Ramos (cell line): Measurements from ENCODE around the gene CCKAR.

Source experiments
- in situ Hi-C: fragments of 300-500 bp; cut with MboI; formaldehyde crosslinking; loops from one replicate; pipeline ENCODE4 v1.14.3; 2022; ENCODE audit warnings: low sequenced_read_pairs; ENCODE audit not compliant: unreplicated experiment

CCKAR gene

DNA sequence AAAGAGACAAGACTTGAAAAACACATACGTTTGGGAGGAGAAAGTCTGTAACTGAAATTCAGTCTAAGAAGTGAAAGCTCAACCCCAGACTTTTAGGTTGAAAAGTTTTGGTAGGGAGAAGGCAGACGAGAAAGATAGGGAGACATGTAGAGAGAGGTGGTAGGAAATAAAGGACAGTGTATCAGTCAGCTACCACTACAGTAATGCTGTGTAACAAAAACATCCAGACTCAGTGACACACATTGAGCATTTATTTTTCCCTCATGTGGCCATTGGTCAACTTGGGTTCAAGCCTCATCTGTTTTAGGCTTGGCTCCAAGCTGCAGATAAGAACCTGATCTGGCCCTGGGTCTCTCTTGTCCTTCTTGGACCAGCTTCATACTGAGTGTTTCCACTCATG, 26.9 kb downstream of the CCKAR start:
- in situ Hi-C loops, result loop anchor here (10.0 kb wide), 1 partner anchor 551 kb away; no protein-coding TSS in a partner anchor

DNA sequence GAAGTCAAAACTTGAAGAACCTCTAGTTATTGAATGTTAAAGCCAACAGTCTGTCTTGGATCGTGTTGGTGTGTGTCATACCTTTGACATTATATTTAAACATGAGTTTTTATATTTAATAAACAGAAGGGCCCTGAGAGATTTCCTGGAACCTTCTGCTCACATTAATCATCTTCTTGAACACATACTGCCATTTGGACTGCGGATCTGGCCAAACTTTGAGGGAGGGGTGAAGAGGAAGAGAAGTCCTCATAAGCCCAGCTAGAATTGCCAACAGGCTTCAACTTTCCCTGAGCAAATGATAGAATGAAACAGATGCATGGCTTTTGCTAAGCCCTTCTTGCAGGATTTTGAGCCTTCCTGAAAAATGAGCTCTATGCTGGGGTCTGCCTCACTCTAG, 27.4 kb downstream of the CCKAR start:
- in situ Hi-C loops, result loop anchor here (10.0 kb wide), 1 partner anchor 552 kb away; no protein-coding TSS in a partner anchor

DNA sequence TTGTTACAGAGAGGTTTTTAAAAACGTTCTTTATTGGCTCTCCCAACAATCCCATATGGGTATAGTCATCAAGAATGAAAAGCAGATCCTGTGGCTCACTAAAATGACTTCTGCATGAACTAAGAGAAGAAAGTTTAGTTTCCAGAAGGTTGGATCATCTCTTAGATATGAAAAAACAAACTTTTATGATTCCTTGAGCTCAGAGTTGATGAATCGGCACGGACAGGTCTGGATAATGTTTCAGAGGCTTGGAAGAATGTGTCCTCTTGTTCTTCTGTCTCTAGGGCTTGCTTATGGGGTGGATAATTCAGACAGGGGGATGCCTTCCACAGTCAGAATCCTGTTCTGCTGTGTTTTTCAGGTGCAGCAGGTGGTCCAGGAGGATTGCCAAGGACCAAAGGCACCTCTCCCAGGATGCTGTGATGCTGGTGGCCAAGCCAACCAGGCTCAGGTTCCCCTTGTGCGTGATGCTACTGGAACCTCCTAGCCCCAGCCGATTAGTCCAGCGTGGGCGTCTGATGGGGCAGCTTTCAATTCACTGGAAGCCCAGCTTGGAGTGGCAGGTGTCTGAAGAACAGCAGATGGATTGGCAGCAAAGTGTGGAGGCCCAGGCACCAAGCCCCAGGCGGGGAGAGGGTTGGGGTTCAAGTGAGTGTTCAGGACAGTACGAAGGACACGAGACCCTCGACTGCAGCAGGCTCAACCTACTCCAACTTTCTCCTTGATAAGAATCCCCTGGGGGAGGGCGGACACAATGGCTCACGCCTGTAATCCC, 30.3 kb downstream of the CCKAR start:
- in situ Hi-C loops, result loop anchor here (10.0 kb wide), 1 partner anchor 555 kb away; no protein-coding TSS in a partner anchor

DNA sequence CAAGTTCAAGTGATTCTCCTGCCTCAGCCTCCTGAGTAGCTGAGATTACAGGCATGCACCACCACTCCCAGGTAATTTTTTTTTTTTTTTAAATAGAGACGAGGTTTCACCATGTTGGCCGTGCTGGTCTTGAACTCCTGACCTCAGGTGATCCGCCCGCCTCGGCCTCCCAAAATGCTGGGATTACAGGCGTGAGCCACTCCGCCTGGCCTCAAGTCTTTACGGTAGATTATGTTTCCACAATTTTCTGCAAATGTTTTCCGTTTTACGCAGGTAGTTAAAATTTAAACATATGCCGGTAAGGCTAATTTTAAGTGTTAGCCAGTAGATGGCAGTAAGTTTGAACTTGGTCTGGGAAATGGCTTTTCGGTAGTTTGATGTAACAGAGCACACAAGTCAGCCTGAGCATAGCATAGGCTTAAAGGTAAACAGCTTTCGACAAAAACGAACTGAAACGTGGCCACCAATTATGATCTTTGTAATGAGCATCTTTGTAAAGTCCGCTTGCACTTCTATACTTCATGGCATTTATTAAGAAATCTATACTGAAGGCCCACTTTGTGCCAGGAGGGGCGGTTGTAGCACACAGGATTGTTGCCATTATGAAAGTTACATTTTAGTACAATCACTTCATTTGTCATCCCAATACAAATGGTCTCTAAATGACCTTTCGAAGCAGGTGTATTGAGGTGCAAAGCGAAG, 31.1 kb downstream of the CCKAR start:
- in situ Hi-C loops, result no loop called here

DNA sequence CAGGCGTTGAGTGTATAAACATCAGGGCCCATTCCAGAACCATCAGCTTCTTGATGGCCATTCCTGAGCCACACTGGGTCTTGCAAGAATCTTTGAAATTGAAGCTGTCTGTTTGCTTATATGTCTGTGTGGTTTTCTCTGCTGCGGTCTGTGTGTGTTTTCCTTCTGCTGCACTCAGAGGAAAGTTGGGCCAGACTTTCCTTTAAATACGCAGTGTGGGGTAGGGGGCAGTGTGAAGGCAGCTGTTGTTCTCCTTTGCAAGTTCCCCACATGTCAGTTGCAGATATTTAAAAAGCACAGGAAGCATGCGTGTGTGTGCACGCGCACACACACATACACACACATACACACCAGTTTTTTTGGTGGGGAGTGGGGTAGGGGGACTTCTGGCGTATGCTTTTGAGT, 32.1 kb downstream of the CCKAR start:
- in situ Hi-C loops, result no loop called here

DNA sequence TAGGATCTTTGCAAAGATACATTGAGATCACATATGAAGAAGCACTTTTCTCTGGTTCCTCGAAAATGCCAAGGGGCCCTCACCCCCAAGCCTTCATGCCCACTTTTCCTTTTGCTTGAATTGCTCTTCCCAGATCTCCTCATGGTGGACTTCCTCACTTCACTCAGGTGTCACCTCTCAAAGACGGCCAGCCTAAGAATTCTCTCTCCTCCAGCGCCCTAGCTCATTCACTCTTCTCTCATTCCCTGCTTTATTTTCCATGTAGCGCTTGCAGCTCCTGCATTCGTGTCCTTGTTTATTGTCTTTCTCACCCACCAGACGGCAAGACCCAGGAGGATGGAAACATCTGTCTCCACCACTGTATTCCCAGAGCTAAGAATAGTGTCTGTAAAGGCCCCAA, 32.9 kb downstream of the CCKAR start:
- in situ Hi-C loops, result no loop called here

DNA sequence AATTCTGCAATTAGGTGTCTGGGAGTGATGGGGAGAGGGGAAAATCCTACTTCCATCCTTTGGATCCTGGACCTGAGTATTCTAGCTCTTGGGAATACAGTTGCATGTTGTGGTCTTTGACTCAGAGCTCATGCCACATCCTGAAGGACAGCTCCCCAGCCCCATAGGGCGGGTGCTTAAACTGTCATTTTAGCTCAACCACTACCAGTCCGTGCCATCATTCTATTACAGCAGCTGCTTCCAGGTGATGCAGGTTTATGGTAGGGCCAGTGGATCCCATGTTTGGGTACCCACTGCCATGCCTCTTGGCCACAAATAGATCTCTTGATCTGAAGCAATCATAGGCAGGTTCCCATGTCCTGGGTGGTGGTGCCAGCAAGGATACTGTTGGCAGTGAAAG, 34.7 kb downstream of the CCKAR start:
- in situ Hi-C loops, result no loop called here

DNA sequence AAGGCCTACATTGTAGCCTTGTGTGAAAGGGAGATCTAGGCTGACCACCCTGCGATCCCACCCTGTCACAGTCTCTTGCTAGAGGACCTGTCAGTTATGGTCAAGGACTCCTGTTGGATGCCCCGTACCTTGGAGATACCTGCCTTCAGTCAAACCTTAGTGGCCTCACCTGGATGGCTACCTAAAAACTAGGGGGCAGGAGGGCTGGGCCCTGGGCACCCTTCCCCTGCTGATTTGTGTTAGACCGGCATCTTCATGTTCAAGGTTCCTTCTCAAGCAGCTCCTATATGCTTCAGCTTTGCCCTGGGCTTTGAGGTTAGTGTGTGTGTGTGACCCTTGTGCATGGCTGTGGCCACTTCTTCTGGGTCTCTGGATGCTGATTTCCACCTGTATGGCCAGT, 35.3 kb downstream of the CCKAR start:
- in situ Hi-C loops, result no loop called here

DNA sequence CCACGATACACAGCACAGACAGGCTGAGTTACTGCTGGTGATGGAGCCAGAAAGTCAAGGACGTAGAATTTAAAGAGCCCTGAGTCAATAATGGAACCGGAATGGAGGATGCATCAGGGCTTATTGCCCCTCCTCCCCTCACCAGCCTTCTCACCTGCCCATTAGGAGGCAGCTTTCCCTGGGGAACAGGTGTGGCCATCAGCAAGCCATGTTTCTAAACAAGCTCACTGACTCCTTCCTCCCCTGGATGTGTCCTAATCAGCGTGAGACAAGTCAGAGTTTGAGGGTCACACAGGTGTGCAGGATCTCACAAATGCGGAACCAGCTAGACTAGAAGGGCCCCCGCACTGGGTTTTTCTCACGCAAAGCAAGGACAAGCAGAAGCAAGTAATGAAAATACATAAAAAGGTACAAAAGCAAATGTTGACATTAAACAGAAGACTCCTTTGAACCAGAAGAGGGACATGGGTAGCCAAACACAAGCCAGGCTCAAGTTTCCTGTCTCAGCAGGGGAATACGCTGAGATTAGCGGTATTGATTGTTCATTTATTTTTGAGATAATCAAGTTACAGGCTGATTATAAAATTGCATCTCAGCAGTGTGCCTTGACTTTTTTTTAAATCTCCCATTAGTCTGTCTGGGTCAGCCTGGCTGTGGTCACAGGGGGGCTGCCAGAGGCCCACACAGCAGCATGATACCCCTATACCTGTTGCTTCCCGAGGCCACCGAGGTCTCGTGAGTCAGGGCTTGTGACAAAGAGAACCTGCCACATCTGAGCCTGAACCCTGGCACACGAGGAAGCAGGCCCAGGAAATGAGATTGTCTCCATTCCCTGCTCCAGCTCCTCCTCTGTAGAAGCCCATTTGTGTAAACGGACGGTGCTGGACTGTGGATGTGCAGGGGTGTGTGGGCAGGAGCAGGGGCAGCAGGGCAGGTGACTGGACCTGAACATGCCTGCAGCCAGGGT, 37.4 kb downstream of the CCKAR start:
- in situ Hi-C loops, result no loop called here

DNA sequence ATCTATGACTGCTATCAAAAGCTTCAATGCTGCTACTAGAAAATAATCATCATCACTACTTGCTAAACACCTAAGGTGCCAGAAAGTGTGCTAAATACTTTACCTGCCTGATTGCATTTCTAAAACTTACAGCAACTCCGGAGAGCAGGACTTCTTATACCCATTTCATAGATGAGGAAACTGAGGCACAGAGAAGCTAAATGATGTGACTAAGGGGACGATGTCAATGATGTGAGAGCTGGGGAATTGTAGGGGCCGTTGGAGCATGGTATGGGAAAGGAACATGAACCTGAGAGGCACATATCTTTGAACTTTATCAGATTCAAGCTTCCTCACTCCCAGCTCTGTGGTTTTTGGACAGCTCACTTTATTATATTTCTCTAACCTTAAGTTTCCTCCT, 38.7 kb downstream of the CCKAR start:
- in situ Hi-C loops, result no loop called here

DNA sequence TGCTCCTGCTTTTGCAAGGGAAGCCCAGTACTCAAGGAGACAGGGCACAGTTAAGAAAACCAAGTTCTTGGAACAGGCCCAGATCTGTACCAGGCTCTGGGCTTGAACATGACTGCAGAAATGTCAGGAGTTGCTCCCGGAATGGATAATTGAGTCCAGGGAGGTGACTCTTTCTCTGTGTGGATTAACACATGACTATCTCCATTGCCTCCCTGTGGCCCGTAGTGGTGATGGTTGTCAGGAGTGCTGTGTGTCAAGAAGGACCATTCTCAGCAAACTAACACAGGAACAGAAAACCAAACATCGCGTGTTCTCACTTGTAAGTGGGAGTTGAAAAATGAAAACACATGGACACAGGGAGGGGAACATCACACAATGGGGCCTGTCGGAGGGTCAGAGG, 39.9 kb downstream of the CCKAR start:
- in situ Hi-C loops, result no loop called here

DNA sequence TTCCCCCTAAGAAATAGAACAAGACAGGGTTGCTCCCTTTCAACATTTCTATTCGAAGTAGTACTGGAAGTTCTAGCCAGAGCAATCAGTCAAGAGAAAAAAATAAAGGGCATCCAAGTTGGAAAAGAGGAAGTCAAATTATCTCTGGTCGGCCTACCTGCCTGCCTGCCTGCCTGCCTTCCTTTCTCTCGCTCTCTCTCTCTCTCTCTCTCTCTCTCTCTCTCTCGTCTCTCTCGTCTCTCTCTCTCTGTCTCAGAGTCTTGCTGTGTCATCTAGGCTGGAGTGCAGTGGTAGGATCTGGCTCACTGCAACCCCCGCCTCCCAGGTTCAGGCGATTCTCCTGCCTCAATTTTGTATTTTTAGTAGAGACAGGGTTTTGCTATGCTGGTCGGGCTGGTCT, 42.9 kb downstream of the CCKAR start:
- in situ Hi-C loops, result no loop called here

DNA sequence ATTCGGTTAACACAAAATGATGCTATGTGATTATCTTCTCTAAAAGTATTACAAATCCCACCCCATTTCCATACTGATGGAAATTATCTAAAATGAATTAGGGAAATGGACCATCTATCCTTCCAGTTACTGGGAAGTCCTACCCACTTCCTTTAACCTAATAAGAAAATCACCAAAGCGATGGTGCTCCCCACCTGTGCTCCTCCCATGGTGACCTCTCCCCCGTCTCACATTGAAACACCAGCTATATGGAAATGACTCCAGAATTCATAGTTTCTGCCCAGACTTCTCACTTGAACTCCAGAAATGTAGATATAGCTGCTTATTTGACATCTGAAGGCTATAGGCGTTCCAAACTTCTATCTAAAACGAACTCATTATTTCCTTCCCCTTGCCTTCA, 48.5 kb downstream of the CCKAR start:
- in situ Hi-C loops, result no loop called here

DNA sequence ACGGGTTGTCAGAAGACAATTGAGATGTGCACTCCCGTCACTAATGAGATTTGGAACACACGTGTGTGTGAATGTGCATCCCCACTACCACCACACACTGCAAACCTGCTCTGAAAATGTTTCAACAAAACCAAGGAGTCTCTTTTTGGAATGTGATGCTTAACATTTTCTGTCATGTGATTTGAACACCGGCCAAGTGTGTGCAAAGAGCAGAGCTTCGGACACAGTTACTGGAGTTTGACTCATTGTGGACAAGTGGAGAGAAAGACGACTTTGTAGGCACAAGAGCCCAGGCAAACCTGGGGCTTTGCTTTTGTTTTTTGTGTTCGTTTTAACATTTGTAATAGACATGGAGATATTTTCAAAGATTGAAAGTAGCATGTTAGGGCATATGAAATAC, 49.2 kb downstream of the CCKAR start:
- in situ Hi-C loops, result no loop called here

DNA sequence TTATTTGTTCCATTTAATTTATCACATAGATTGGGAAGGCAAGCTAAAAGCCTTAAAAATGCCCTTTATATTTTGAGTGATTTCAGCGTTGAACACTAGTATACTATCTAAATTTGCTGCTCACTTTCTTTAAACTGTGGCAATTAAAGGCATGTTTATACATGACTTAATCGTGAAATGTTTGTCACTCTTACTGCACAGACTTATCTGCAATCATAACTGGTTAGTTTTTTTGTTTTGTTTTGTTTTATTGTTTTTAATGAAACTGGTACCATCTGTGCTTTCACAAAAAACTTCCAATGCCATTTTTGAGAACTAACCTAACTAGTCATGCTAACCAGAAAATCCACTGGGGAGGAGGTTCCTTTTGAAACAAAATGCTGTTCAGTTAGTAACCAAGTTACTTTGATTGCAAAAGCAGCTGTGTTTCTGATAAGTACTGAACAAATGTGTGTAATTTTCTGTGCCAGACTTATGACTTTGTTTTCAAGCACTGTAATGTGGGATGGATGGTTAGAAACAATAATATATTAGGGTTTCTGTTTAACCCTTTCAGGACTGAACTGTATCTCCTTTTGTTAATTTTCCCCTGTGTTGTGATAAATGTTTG, 56.1 kb downstream of the CCKAR start:
- in situ Hi-C loops, result no loop called here

DNA sequence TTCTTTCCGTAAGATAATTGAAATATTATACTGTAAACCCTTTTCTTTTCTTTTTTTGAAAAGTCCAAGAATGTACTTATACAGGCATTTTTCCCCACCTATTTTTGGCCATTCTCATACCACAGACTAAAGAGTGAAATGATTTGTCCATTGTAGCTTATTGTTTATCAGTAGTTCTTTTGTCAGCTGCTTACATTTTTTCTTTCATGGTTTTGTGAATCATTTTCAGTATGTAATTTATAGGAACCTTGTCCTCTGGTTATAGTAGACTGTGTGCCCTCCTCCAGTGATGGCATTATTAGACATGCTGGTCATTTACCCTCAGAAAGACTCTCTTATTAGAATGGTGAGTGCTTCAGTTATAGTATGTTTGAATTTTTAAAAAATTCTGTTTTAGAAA, 56.7 kb downstream of the CCKAR start:
- in situ Hi-C loops, result no loop called here

DNA sequence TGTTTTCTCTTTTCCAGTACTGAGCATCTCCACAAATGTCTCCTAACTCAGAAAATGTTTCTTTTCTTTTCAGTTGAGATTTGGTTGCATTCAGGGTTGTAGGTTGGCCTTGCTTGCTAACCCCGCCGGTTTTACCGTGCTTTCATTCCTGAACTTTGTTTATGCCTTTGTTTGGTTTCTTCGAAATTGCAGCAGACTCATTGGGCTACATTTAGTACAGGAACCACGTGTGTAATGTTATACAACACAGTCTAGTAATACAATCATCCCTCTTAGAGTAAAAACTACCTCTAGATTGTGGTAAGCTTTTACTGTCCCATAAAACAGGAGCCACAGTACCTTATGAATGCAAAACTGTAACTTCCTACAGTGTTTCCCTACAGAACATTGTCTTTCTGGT, 57.9 kb downstream of the CCKAR start:
- in situ Hi-C loops, result no loop called here

DNA sequence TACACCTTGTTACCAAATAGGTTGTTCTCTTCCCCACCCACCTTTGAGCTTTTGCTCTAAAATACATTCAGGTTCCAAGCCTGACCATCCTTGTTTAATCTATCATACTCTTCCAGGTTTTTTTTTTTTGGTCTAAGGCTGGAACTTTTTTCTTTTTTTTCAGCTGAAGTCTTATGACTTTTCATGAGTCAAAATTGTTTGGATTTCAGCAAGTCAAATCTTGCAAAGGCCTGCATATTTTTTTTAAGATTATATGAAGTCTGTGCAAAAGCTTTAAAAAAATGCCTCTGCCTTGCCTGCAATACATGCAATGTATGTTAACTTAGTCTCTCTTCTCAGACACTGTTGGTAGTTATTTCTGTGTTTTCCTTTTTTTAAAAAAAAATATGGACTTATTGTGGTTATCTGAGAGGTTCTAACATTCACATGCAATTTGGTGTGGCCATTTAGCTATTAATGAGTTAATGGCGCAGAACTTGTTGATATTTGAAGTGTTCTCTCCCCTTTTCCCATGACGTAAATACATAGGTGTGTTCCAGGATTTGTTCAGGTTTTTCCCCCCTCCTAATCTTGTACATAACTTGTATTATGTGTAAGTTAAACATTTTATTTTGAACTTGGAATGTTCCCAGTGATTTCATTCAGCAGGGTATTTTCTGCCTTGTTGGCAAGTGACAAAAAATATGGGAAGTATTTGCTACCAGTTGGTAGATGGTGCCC, 58.7 kb downstream of the CCKAR start:
- in situ Hi-C loops, result no loop called here
